ENCODE results near the gene OR4X1.

- TF ChIP-seq, protein P1, sequence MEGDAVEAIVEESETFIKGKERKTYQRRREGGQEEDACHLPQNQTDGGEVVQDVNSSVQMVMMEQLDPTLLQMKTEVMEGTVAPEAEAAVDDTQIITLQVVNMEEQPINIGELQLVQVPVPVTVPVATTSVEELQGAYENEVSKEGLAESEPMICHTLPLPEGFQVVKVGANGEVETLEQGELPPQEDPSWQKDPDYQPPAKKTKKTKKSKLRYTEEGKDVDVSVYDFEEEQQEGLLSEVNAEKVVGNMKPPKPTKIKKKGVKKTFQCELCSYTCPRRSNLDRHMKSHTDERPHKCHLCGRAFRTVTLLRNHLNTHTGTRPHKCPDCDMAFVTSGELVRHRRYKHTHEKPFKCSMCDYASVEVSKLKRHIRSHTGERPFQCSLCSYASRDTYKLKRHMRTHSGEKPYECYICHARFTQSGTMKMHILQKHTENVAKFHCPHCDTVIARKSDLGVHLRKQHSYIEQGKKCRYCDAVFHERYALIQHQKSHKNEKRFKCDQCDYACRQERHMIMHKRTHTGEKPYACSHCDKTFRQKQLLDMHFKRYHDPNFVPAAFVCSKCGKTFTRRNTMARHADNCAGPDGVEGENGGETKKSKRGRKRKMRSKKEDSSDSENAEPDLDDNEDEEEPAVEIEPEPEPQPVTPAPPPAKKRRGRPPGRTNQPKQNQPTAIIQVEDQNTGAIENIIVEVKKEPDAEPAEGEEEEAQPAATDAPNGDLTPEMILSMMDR (IDR thresholded peaks at IDR 0.05) = no peak
- no peak for TF ChIP-seq POLR2A (IDR thresholded peaks at IDR 0.05)
These were observed 2.1 kb upstream of the OR4X1 start for GRCh38 chr11:48261600-48261999.
